GM23338 (cell line): Measurements from ENCODE around the gene ZNF784. TPM values are rescaled to one million over a fixed set of nuclear protein-coding genes. Genes with fewer than 3 reads are reported as not detected.

Source experiments
- ATAC-seq: fragments of 200-7000 bp; cut with Tn5 transposase; 3 replicates; pipeline ENCODE4 v1.9.1; 2020
- DNase-seq: peaks from one replicate; pipeline ENCODE4 v3.0.0-alpha.2; 2015; ENCODE audit warnings: low spot score
- H2AFZ ChIP-seq: fragments of 200-600 bp; sonication (generic); 2 replicates; pipeline ENCODE4 v1.8.0; 2016; ENCODE audit warnings: antibody characterized with exemption, mild to moderate bottlenecking, moderate library complexity
- H3F3A ChIP-seq: fragments of 200-600 bp; sonication (generic); replicated peaks from 2 replicates; pipeline ENCODE4 v1.8.0; 2017; ENCODE audit warnings: antibody characterized with exemption, mixed run types, low read depth
- H3K27ac ChIP-seq: fragments of 200-600 bp; sonication (generic); 2 replicates; pipeline ENCODE4 v1.6.1; 2016; ENCODE audit warnings: low read depth
- H3K27me3 ChIP-seq: fragments of 200-600 bp; sonication (generic); 2 replicates; pipeline ENCODE4 v1.8.0; 2016; ENCODE audit warnings: mild to moderate bottlenecking, mixed run types, moderate library complexity; ENCODE audit not compliant: insufficient read depth
- H3K36me3 ChIP-seq: fragments of 200-600 bp; sonication (generic); 2 replicates; pipeline ENCODE4 v1.8.0; 2016; ENCODE audit warnings: mild to moderate bottlenecking; ENCODE audit not compliant: insufficient read depth
- H3K4me1 ChIP-seq: fragments of 200-600 bp; sonication (generic); 2 replicates; pipeline ENCODE4 v1.8.0; 2016; ENCODE audit warnings: mild to moderate bottlenecking, moderate library complexity; ENCODE audit not compliant: insufficient read depth
- H3K4me2 ChIP-seq: fragments of 200-600 bp; sonication (generic); 2 replicates; pipeline ENCODE4 v1.7.1; 2017; ENCODE audit warnings: mixed run types
- H3K4me3 ChIP-seq: fragments of 200-600 bp; sonication (generic); 2 replicates; pipeline ENCODE4 v1.6.1; 2016; ENCODE audit warnings: mixed run types
- H3K79me2 ChIP-seq: fragments of 200-600 bp; sonication (generic); replicated peaks from 2 replicates; pipeline ENCODE4 v1.8.0; 2017; ENCODE audit warnings: mild to moderate bottlenecking; ENCODE audit not compliant: insufficient read depth
- H3K9me2 ChIP-seq: fragments of 200-600 bp; sonication (generic); 2 replicates; pipeline ENCODE4 v1.8.0; 2017; ENCODE audit not compliant: insufficient read depth
- H4K20me1 ChIP-seq: fragments of 200-600 bp; sonication (generic); replicated peaks from 2 replicates; pipeline ENCODE4 v1.8.0; 2017; ENCODE audit warnings: mild to moderate bottlenecking; ENCODE audit not compliant: insufficient read depth
- H3K27ac Mint-ChIP-seq: 2 replicates; pipeline ENCODE4 v1.8.0; 2020; ENCODE audit warnings: inconsistent platforms, mild to moderate bottlenecking, moderate library complexity, mixed read lengths
- H3K27me3 Mint-ChIP-seq: 3 replicates; pipeline ENCODE4 v1.8.0; 2022; ENCODE audit warnings: low read depth, mild to moderate bottlenecking, moderate library complexity, mixed read lengths, inconsistent platforms; ENCODE audit not compliant: insufficient read depth, poor library complexity
- H3K36me3 Mint-ChIP-seq: 3 replicates; pipeline ENCODE4 v1.8.0; 2021; ENCODE audit warnings: low read depth, mild to moderate bottlenecking, inconsistent platforms, moderate library complexity, mixed read lengths
- H3K4me1 Mint-ChIP-seq: 3 replicates; pipeline ENCODE4 v1.8.0; 2020; ENCODE audit warnings: mild to moderate bottlenecking, inconsistent platforms, mixed read lengths
- H3K4me3 Mint-ChIP-seq: 3 replicates; pipeline ENCODE4 v1.8.0; 2021; ENCODE audit warnings: moderate library complexity, mild to moderate bottlenecking, inconsistent platforms, mixed read lengths
- H3K9me3 Mint-ChIP-seq: 3 replicates; pipeline ENCODE4 v1.8.0; 2020; ENCODE audit warnings: moderate library complexity, mild to moderate bottlenecking, inconsistent platforms, mixed read lengths
- CREB1 ChIP-seq: fragments of 250-450 bp; sonication (Bioruptor Pico); IDR thresholded peaks from 2 replicates; pipeline ENCODE4 v1.5.0; 2020; ENCODE audit warnings: low read depth, mild to moderate bottlenecking, moderate library complexity
- EZH2 ChIP-seq: fragments of 200-600 bp; sonication (generic); IDR thresholded peaks from one replicate; pipeline ENCODE4 v1.8.0; 2017; ENCODE audit warnings: antibody characterized with exemption, mild to moderate bottlenecking, low read depth; ENCODE audit not compliant: unreplicated experiment
- JUNB ChIP-seq: IDR thresholded peaks from one replicate; pipeline ENCODE4 v1.6.1; 2016; ENCODE audit warnings: antibody characterized with exemption; ENCODE audit not compliant: unreplicated experiment
- NANOG ChIP-seq: IDR thresholded peaks from 2 replicates; pipeline ENCODE4 v1.6.1; 2016; ENCODE audit warnings: antibody characterized with exemption, borderline replicate concordance
- REST ChIP-seq: IDR thresholded peaks from one replicate; pipeline ENCODE4 v1.6.1; 2018; ENCODE audit warnings: antibody characterized with exemption; ENCODE audit not compliant: unreplicated experiment
- ZNF114 ChIP-seq: fragments of 250-450 bp; sonication (Bioruptor Pico); IDR thresholded peaks from 2 replicates; pipeline ENCODE4 v1.5.0; 2020; ENCODE audit warnings: mild to moderate bottlenecking, moderate library complexity
- ZNF331 ChIP-seq: fragments of 250-450 bp; sonication (Bioruptor Pico); IDR thresholded peaks from 2 replicates; pipeline ENCODE4 v1.5.0; 2020; ENCODE audit warnings: low read depth, mild to moderate bottlenecking, moderate library complexity
- ZNF462 ChIP-seq: fragments of 250-450 bp; sonication (Bioruptor Pico); IDR thresholded peaks from 2 replicates; pipeline ENCODE4 v1.5.0; 2020; ENCODE audit warnings: mild to moderate bottlenecking, moderate library complexity
- polyA plus RNA-seq: library from polyadenylated mRNA; unstranded; fragments of >200 nt; fragmentation: Nextera tagmentation; extraction: Ambion mirVana; gene quantifications from 2 replicates; pipeline ENCODE4 v1.2.1, GENCODE V29; 2016
- total RNA-seq: library from RNA; depleted of rRNA; stranded (reverse); fragments of >200 nt; shearing (Covaris generic); gene quantifications from 2 replicates; pipeline ENCODE4 v1.2.3, GENCODE V29; 2014

The ZNF784 gene
- total and polyA plus RNA-seq, 2 experiments from 2014 or later: 1.5 to 6.7 TPM

- TF ChIP-seq ZNF462: no peak
- TF ChIP-seq CREB1 (CRISPR knock-in tag): no peak
- TF ChIP-seq ZNF114 (CRISPR knock-in tag): no peak
- TF ChIP-seq EZH2: no peak
- no peak for TF ChIP-seq NANOG
These were observed 45.3 kb downstream of the ZNF784 start (continued) for GRCh38 chr19:55578761-55579747.

GRCh38 chr19:55578031-55578760, 46.2 kb downstream of the ZNF784 start:
- H3K27me3 ChIP-seq: no peaks in the 10 kb centered on the region
- ATAC-seq (no peak), DNase-seq (no peak)
- no peak overlapping the region for H3K4me3 Mint-ChIP-seq
- H3K27ac Mint-ChIP-seq: no peak overlapping the region
- no peak overlapping the region for H3K4me3 ChIP-seq
- peaks cover 9% of the 10 kb centered on the region for H3K4me1 Mint-ChIP-seq
- no peaks in the 10 kb centered on the region; the same call in none of the 2 replicates for H3K36me3 ChIP-seq
- H3K9me2 ChIP-seq: no peaks in the 10 kb centered on the region
- H3K4me1 ChIP-seq: no peaks in the 10 kb centered on the region
- no peak overlapping the region for H2AFZ ChIP-seq
- H3K27me3 Mint-ChIP-seq: peaks cover 12% of the 10 kb centered on the region
- H3K79me2 ChIP-seq: peaks cover 13% of the 10 kb centered on the region; the same call in 1 of the 2 replicates
- H3F3A ChIP-seq: peaks cover 14% of the 10 kb centered on the region
- no peaks in the 10 kb centered on the region for H3K9me3 Mint-ChIP-seq
- peaks cover 25% of the 10 kb centered on the region for H3K36me3 Mint-ChIP-seq
- no peak overlapping the region for H3K4me2 ChIP-seq
- no peaks in the 10 kb centered on the region; the same call in 1 of the 2 replicates for H4K20me1 ChIP-seq
- no peak overlapping the region for H3K27ac ChIP-seq
- TF ChIP-seq REST: no peak
- TF ChIP-seq EZH2: no peak
- TF ChIP-seq JUNB: no peak
- TF ChIP-seq ZNF331 (CRISPR knock-in tag): no peak
